SK-N-SH (cell line): Measurements from ENCODE around the gene CHI3L2.

Experiments used
- EP300 ChIP-seq, 2 experiments: IDR thresholded peaks; 2 replicates each; pipeline versions ENCODE4 v1.4.0 to v1.6.1; 2012; ENCODE audit warnings: borderline replicate concordance in 1 of 2, low read depth in 1 of 2, low read length in 1 of 2
- JUND ChIP-seq: IDR thresholded peaks from 2 replicates; pipeline ENCODE4 v1.4.0; 2012
- NRF1 ChIP-seq: IDR thresholded peaks from 2 replicates; pipeline ENCODE4 v1.6.1; 2012; ENCODE audit warnings: low read depth, mild to moderate bottlenecking, low read length
- RCOR1 ChIP-seq: fragments of 150-350 bp; IDR thresholded peaks from 2 replicates; pipeline ENCODE4 v1.6.1; 2017; ENCODE audit warnings: antibody characterized with exemption, low read length
- YY1 ChIP-seq: IDR thresholded peaks from 2 replicates; pipeline ENCODE4 v1.4.0; 2012; ENCODE audit warnings: low read depth, mild to moderate bottlenecking
- TF ChIP-seq, protein P1 (sequence below): fragments of 200-600 bp; sonication (generic); IDR thresholded peaks from 2 replicates; pipeline ENCODE4 v1.6.1; 2017; ENCODE audit warnings: antibody characterized with exemption, mild to moderate bottlenecking, moderate library complexity
- TF ChIP-seq, protein P2 (sequence below): IDR thresholded peaks from 2 replicates; pipeline ENCODE4 v1.4.0; 2012; ENCODE audit warnings: low read depth, borderline replicate concordance

DNA sequence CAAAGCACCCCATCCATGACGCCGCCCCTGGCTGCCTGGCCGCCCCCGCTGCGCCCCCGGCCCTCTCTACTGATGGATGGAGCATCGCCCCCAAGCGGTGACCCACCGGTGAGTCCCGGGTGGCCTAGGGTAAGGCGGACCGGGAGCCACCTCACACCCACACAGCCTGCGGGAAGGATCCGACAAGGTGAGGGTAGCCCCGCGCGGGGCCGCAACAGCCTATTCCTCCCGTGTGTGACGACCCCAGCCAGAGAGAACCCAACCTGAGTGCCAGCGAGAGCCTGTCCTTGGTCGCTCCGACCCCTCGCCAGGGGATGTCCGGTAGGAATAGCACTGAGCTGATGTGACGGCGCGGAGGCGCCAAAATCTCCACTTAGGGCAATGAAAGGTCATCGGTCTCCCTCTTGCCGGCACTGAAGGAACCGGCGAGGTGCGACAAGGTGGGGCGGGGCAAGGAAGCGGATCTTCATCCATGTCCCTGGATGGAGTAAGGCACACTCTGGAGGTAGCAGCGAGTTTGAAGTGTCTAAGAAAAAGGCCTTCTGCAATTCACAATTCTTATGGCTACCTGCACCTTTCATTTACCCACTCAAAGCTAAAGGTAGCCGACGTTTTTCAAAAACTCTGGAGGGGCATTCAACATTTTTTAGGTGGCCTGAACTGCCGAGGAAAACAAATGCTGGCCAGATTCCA is 43.4 kb downstream of the CHI3L2 start:
- TF ChIP-seq JUND (no peak), NRF1 (no peak), EP300 (IDR thresholded peaks at IDR 0.05; ENCODE audit: borderline replicate concordance in 1 of 2, low read depth in 1 of 2, low read length in 1 of 2) (no peak), RCOR1 (no peak), YY1 (no peak)
- TF ChIP-seq, protein P1, sequence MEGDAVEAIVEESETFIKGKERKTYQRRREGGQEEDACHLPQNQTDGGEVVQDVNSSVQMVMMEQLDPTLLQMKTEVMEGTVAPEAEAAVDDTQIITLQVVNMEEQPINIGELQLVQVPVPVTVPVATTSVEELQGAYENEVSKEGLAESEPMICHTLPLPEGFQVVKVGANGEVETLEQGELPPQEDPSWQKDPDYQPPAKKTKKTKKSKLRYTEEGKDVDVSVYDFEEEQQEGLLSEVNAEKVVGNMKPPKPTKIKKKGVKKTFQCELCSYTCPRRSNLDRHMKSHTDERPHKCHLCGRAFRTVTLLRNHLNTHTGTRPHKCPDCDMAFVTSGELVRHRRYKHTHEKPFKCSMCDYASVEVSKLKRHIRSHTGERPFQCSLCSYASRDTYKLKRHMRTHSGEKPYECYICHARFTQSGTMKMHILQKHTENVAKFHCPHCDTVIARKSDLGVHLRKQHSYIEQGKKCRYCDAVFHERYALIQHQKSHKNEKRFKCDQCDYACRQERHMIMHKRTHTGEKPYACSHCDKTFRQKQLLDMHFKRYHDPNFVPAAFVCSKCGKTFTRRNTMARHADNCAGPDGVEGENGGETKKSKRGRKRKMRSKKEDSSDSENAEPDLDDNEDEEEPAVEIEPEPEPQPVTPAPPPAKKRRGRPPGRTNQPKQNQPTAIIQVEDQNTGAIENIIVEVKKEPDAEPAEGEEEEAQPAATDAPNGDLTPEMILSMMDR, result no peak
- TF ChIP-seq, protein P2, sequence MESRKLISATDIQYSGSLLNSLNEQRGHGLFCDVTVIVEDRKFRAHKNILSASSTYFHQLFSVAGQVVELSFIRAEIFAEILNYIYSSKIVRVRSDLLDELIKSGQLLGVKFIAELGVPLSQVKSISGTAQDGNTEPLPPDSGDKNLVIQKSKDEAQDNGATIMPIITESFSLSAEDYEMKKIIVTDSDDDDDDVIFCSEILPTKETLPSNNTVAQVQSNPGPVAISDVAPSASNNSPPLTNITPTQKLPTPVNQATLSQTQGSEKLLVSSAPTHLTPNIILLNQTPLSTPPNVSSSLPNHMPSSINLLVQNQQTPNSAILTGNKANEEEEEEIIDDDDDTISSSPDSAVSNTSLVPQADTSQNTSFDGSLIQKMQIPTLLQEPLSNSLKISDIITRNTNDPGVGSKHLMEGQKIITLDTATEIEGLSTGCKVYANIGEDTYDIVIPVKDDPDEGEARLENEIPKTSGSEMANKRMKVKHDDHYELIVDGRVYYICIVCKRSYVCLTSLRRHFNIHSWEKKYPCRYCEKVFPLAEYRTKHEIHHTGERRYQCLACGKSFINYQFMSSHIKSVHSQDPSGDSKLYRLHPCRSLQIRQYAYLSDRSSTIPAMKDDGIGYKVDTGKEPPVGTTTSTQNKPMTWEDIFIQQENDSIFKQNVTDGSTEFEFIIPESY, result no peak
